PC-9 (cell line): ENCODE data around the gene CNGB1.

Source experiments
- CTCF ChIP-seq: fragments of 200-600 bp; sonication (generic); conservative IDR thresholded peaks from 2 replicates; pipeline ENCODE4 v1.6.1; 2017; ENCODE audit warnings: mixed run types, antibody characterized with exemption, mild to moderate bottlenecking, moderate library complexity
- EZH2 ChIP-seq: fragments of 200-600 bp; sonication (generic); IDR thresholded peaks from 2 replicates; pipeline ENCODE4 v1.8.0; 2017; ENCODE audit warnings: antibody characterized with exemption, low read depth

- TF ChIP-seq CTCF (no peak), EZH2 (no peak)
Measured at GRCh38 chr16:57915267-57915666, 55.7 kb downstream of the CNGB1 start.
